ENCODE measurements around the gene CARHSP1. TPM values are rescaled to one million over a fixed set of nuclear protein-coding genes. Genes with fewer than 3 reads are reported as not detected.

CARHSP1 gene
- total RNA-seq, 1 donor from 2014 or later, result 70.2 TPM

GRCh38 chr16:8882725-8883377 is 14.0 kb upstream of the CARHSP1 start:
- TF ChIP-seq, protein P1, sequence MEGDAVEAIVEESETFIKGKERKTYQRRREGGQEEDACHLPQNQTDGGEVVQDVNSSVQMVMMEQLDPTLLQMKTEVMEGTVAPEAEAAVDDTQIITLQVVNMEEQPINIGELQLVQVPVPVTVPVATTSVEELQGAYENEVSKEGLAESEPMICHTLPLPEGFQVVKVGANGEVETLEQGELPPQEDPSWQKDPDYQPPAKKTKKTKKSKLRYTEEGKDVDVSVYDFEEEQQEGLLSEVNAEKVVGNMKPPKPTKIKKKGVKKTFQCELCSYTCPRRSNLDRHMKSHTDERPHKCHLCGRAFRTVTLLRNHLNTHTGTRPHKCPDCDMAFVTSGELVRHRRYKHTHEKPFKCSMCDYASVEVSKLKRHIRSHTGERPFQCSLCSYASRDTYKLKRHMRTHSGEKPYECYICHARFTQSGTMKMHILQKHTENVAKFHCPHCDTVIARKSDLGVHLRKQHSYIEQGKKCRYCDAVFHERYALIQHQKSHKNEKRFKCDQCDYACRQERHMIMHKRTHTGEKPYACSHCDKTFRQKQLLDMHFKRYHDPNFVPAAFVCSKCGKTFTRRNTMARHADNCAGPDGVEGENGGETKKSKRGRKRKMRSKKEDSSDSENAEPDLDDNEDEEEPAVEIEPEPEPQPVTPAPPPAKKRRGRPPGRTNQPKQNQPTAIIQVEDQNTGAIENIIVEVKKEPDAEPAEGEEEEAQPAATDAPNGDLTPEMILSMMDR (IDR thresholded peaks at IDR 0.05), result no peak
- Mint-ChIP-seq H3K4me3 (ENCODE audit: unreplicated experiment) (no peak overlapping the region), H3K27me3 (ENCODE audit: unreplicated experiment) (no peaks in the 10 kb centered on the region), H3K9me3 (ENCODE audit: unreplicated experiment) (no peaks in the 10 kb centered on the region), H3K27ac (ENCODE audit: unreplicated experiment) (no peak overlapping the region), H3K4me1 (ENCODE audit: unreplicated experiment) (peaks cover 23% of the 10 kb centered on the region), H3K36me3 (ENCODE audit: unreplicated experiment) (peaks cover 10% of the 10 kb centered on the region)
- no peak for DNase-seq (ENCODE audit: extremely low spot score, unreplicated experiment)

DNA sequence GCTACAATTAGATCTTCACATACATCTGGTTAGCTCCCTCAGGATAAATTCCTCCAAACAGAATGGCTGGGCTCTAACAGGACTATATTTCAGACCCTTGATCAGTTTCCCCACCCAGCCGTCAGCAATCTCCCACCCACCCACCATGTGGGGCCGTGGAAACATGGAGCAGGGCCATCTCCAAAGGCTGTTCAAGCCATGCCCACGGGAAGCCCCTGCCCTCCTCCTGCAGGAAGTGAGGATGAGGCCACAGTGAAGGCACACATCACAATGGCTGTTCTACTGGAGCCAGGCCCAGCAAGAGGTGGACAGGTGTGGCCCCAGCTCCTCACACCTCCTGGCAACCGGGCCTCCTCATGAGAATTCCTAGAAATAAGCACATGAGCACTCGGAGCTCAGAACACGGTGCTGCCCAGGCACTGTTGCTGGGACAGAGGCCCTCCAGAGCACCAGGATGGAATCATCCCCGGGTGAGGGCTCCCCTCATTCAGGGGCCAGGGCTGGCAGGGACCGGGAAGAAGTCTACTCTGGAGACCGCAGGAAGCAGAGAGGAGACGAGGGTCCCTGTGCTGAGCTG is 13.3 kb upstream of the CARHSP1 start, which contains the start of gene LITAFD:
Gene LITAFD (plus strand): TSS at position 311 of the 577 bp plus-strand sequence. CDS start 2,005 bp downstream, outside the sequence.
- peaks cover 21% of the 10 kb centered on the region for H3K4me1 Mint-ChIP-seq (ENCODE audit: unreplicated experiment)

GRCh38 chr16:8880839-8881510 is 12.2 kb upstream of the CARHSP1 start:
- no peaks in the 10 kb centered on the region for H3K9me3 Mint-ChIP-seq (ENCODE audit: unreplicated experiment)
- TF ChIP-seq, protein P1 (IDR thresholded peaks at IDR 0.05), result no peak
- no peak for DNase-seq (ENCODE audit: extremely low spot score, unreplicated experiment)
- H3K27ac Mint-ChIP-seq (ENCODE audit: unreplicated experiment), result no peak overlapping the region
- no peaks in the 10 kb centered on the region for H3K36me3 Mint-ChIP-seq (ENCODE audit: unreplicated experiment)
- H3K4me1 Mint-ChIP-seq (ENCODE audit: unreplicated experiment), result peaks cover 13% of the 10 kb centered on the region
- H3K27me3 Mint-ChIP-seq (ENCODE audit: unreplicated experiment), result no peaks in the 10 kb centered on the region
- no peak overlapping the region for H3K4me3 Mint-ChIP-seq (ENCODE audit: unreplicated experiment)

More for the DNA sequence above, 13.3 kb upstream of the CARHSP1 start, which contains the start of gene LITAFD:
- no peaks in the 10 kb centered on the region for H3K9me3 Mint-ChIP-seq (ENCODE audit: unreplicated experiment)
- H3K36me3 Mint-ChIP-seq (ENCODE audit: unreplicated experiment), result peaks cover 3% of the 10 kb centered on the region
- TF ChIP-seq, protein P1 (IDR thresholded peaks at IDR 0.05), result no peak
- no peak within 1 kb of the TSS for H3K4me3 Mint-ChIP-seq (ENCODE audit: unreplicated experiment)
- no peaks in the 10 kb centered on the region for H3K27me3 Mint-ChIP-seq (ENCODE audit: unreplicated experiment)
- no peak for DNase-seq (ENCODE audit: extremely low spot score, unreplicated experiment)
- no peak within 1 kb of the TSS for H3K27ac Mint-ChIP-seq (ENCODE audit: unreplicated experiment)

- TF ChIP-seq, protein P1 (IDR thresholded peaks at IDR 0.05), result no peak
- H3K9me3 Mint-ChIP-seq (ENCODE audit: unreplicated experiment), result no peaks in the 10 kb centered on the region
- H3K4me3 Mint-ChIP-seq (ENCODE audit: unreplicated experiment), result no peak overlapping the region
- no peak for DNase-seq (ENCODE audit: extremely low spot score, unreplicated experiment)
- no peaks in the 10 kb centered on the region for H3K27me3 Mint-ChIP-seq (ENCODE audit: unreplicated experiment)
- H3K27ac Mint-ChIP-seq (ENCODE audit: unreplicated experiment), result peak overlapping the region; percentile 14
- H3K36me3 Mint-ChIP-seq (ENCODE audit: unreplicated experiment), result no peaks in the 10 kb centered on the region
- H3K4me1 Mint-ChIP-seq (ENCODE audit: unreplicated experiment), result peaks cover 7% of the 10 kb centered on the region
These were observed 9.7 kb upstream of the CARHSP1 start for GRCh38 chr16:8878523-8878911.

Measured in osteocyte (in vitro differentiated cells).